Fibroblast of lung (primary cell): ENCODE results near the gene GPR156. TPM values are rescaled to one million over a fixed set of nuclear protein-coding genes. Genes with fewer than 3 reads are reported as not detected.

ENCODE experiments used
- DNase-seq, 2 donors: peaks; one replicate each; pipeline versions ENCODE4 v3.0.0 to v3.0.0-alpha.2; 2010; ENCODE audit warnings: low read depth in 2 of 2
- H2AFZ ChIP-seq: 2 replicates; pipeline ENCODE4 v1.5.1; 2012; ENCODE audit warnings: low read length, control low read depth, inconsistent platforms
- H3K27ac ChIP-seq: 2 replicates; pipeline ENCODE4 v1.5.1; 2011; ENCODE audit warnings: low read length, control low read depth; ENCODE audit not compliant: insufficient read depth
- H3K27me3 ChIP-seq: 2 replicates; pipeline ENCODE4 v1.5.1; 2011; ENCODE audit warnings: mild to moderate bottlenecking, low read length; ENCODE audit not compliant: control insufficient read depth, insufficient read depth
- H3K36me3 ChIP-seq: 2 replicates; pipeline ENCODE4 v1.5.1; 2011; ENCODE audit warnings: low read length; ENCODE audit not compliant: control insufficient read depth, insufficient read depth
- H3K4me1 ChIP-seq: 2 replicates; pipeline ENCODE4 v1.5.1; 2011; ENCODE audit warnings: low read length; ENCODE audit not compliant: control insufficient read depth, insufficient read depth; ENCODE audit errors: extremely low read depth
- H3K4me2 ChIP-seq: 2 replicates; pipeline ENCODE4 v1.5.1; 2011; ENCODE audit warnings: low read length, control low read depth; ENCODE audit not compliant: insufficient read depth; ENCODE audit errors: extremely low read depth
- H3K4me3 ChIP-seq, 4 experiments: fragments of 200-600 bp in 1 of 4; sonication (generic) in 1 of 4; replicated peaks in 1 of 4; 2 replicates each; pipeline ENCODE4 v1.5.1; 2011 to 2016; ENCODE audit warnings: low read length in 4 of 4, low read depth in 3 of 4, mild to moderate bottlenecking in 3 of 4, control low read depth in 2 of 4, inconsistent platforms in 1 of 4, mixed read lengths in 1 of 4; ENCODE audit not compliant: insufficient read depth in 1 of 4; ENCODE audit errors: control extremely low read depth in 1 of 4
- H3K79me2 ChIP-seq: 2 replicates; pipeline ENCODE4 v1.5.1; 2012; ENCODE audit warnings: mild to moderate bottlenecking, low read length, inconsistent platforms; ENCODE audit not compliant: control insufficient read depth, insufficient read depth
- H3K9ac ChIP-seq: 2 replicates; pipeline ENCODE4 v1.5.1; 2011; ENCODE audit warnings: mild to moderate bottlenecking, low read length, control low read depth; ENCODE audit not compliant: insufficient read depth
- H3K9me3 ChIP-seq: 2 replicates; pipeline ENCODE4 v1.5.1; 2012; ENCODE audit warnings: low read depth, low read length; ENCODE audit not compliant: control insufficient read depth, insufficient read depth
- H4K20me1 ChIP-seq: 2 replicates; pipeline ENCODE4 v1.5.1; 2011; ENCODE audit warnings: low read length; ENCODE audit not compliant: control insufficient read depth, insufficient read depth; ENCODE audit errors: extremely low read depth
- CTCF ChIP-seq, 2 donors: IDR thresholded peaks in 1 of 2; conservative IDR thresholded peaks in 1 of 2; 1 replicate in 1 of 2; 2 replicates in 1 of 2; pipeline ENCODE4 v1.5.1; 2011 to 2012; ENCODE audit warnings: low read length in 2 of 2, control low read depth in 1 of 2, inconsistent platforms in 1 of 2, low read depth in 1 of 2, mild to moderate bottlenecking in 1 of 2
- EZH2 ChIP-seq: IDR thresholded peaks from 2 replicates; pipeline ENCODE4 v1.5.1; 2012; ENCODE audit warnings: low read length, control low read depth, mild to moderate bottlenecking; ENCODE audit errors: missing control alignments
- polyA plus RNA-seq, 2 donors: library from polyadenylated mRNA; depleted of rRNA in 1 of 2; stranded (reverse) in 1 of 2; unstranded in 1 of 2; fragments of >200 nt; gene quantifications; 2 replicates each; pipeline ENCODE4 v1.2.1, GENCODE V29; 2011 to 2012; ENCODE audit warnings: missing spikeins in 1 of 2
- total RNA-seq: library from RNA; depleted of rRNA; stranded (reverse); fragments of >200 nt; gene quantifications from 2 replicates; pipeline ENCODE4 v1.2.1, GENCODE V29; 2014

The GPR156 gene
- total and polyA plus RNA-seq, 2 donors (not counting 1 experiment from before 2014, with no cell fraction given), result 0.33 to 0.42 TPM

GRCh38 chr3:120214176-120214575 lies 70.8 kb downstream of the GPR156 start:
- Histone ChIP-seq H3K27ac (no peak overlapping the region), H4K20me1 (no peaks in the 10 kb centered on the region), H3K4me1 (no peaks in the 10 kb centered on the region), H2AFZ (no peak overlapping the region), H3K4me2 (no peak overlapping the region), H3K4me3 (no peak overlapping the region), H3K27me3 (no peaks in the 10 kb centered on the region), H3K9me3 (no peaks in the 10 kb centered on the region), H3K9ac (no peak overlapping the region), H3K79me2 (no peaks in the 10 kb centered on the region), H3K36me3 (no peaks in the 10 kb centered on the region)
- no peak for TF ChIP-seq EZH2
- TF ChIP-seq CTCF (conservative IDR thresholded peaks at IDR 0.05 in 1 of 2, IDR thresholded peaks at IDR 0.05 in 1 of 2; ENCODE audit: low read depth in 1 of 2, low read length in 2 of 2), result no peak
- peak in 1 of 2 donors; percentile 21 for DNase-seq

GRCh38 chr3:120212505-120212904 lies 72.5 kb downstream of the GPR156 start:
- Histone ChIP-seq H4K20me1 (no peaks in the 10 kb centered on the region), H3K9me3 (no peaks in the 10 kb centered on the region), H3K4me1 (no peaks in the 10 kb centered on the region), H3K27ac (no peak overlapping the region), H3K9ac (no peak overlapping the region), H3K36me3 (no peaks in the 10 kb centered on the region), H2AFZ (no peak overlapping the region), H3K4me2 (no peak overlapping the region), H3K4me3 (no peak overlapping the region), H3K27me3 (no peaks in the 10 kb centered on the region), H3K79me2 (no peaks in the 10 kb centered on the region)
- TF ChIP-seq EZH2, result no peak
- no peak for TF ChIP-seq CTCF (conservative IDR thresholded peaks at IDR 0.05 in 1 of 2, IDR thresholded peaks at IDR 0.05 in 1 of 2; ENCODE audit: low read depth in 1 of 2, low read length in 2 of 2)
- DNase-seq, result no peak

- Histone ChIP-seq H3K4me3 (no peak overlapping the region), H2AFZ (no peak overlapping the region), H3K36me3 (no peaks in the 10 kb centered on the region), H4K20me1 (no peaks in the 10 kb centered on the region), H3K9me3 (no peaks in the 10 kb centered on the region), H3K27ac (no peak overlapping the region), H3K79me2 (no peaks in the 10 kb centered on the region), H3K27me3 (no peaks in the 10 kb centered on the region), H3K4me2 (no peak overlapping the region), H3K9ac (no peak overlapping the region), H3K4me1 (no peaks in the 10 kb centered on the region)
- TF ChIP-seq EZH2, result no peak
- no peak for TF ChIP-seq CTCF (conservative IDR thresholded peaks at IDR 0.05 in 1 of 2, IDR thresholded peaks at IDR 0.05 in 1 of 2; ENCODE audit: low read depth in 1 of 2, low read length in 2 of 2)
- DNase-seq, result no peak
These were observed 75.6 kb downstream of the GPR156 start for GRCh38 chr3:120209425-120209824.
